ENCODE measurements around the gene PGAM5.

PGAM5 gene

DNA sequence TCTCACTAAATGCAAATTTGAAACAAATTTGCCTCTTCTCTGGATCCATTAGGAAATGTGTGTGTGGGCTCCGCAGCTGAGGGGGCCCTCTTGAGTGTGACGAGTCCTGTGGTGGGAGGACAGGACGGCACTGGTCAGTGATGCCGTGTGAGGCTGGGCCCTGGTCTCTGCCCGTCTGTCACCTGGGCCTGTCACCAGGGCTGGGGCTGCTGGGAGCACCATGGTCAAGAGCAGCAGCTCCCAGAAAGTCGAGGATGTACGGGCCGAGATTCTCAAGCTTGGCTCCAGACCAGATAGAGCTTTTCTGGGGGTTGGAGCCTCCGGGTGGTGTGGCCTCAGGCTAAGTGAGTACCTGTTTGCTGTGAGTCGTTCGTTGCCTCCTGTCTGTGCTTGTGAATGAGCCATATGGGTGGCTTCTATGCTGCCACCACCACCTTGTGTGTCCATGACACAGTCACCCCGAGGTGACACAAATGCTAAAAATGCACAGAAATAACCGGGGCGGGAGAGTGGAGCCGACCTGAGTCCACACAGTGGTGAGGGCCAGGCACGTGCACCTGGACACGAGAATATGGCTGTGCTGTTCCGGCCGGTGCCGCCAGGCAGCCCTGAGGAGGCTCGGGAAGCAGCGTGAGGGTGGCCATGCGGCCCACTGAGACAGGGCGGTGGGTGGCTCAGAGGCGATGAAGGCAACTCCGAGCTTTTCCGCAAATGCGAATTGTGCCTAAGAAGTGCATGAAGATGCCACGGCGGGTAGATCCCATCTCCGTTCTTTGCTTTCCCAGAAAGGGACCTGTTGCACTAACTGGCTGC is 8.7 kb downstream of the PGAM5 start:
- in situ Hi-C loops (cut with MboI; ENCODE audit: low sequenced_read_pairs) = no loop called here

- in situ Hi-C loops (cut with MboI; ENCODE audit: low sequenced_read_pairs) = no loop called here
Observed at GRCh38 chr12:132719954-132720324, 9.3 kb downstream of the PGAM5 start.

DNA sequence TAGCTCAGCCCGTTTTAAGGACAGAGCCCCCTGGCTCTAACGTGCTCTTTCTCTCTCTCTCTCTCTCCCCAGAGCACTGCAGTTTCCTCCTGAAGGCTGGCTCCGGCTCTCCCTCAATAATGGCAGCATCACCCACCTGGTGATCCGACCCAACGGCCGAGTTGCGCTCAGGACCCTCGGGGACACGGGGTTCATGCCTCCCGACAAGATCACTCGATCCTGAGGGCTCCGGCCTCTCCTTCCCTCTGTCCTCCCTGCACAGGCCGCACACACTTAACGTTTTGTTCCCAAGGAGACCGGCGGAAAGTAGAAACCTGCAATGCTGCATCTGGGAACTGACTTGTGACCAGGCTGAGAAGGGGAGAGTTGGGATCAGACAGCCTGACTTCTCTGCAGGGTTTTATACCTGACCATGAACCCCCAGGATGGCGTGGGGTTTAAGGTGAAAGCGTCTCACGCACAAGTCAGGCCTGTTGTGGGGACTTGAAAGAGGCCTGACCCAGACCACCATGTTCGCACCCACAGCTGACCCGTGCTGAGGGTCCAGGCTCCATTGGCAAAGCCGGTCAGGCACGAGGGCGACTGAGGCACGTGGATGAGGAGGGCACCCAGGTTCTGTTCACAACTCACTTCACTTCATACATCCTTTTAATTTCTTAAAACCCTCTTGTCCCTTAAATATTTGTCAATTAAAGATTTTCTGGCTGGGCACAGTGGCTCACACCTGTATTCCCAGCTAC is 10.1 kb downstream of the PGAM5 start:
- in situ Hi-C loops (cut with MboI; ENCODE audit: low sequenced_read_pairs) = no loop called here

DNA sequence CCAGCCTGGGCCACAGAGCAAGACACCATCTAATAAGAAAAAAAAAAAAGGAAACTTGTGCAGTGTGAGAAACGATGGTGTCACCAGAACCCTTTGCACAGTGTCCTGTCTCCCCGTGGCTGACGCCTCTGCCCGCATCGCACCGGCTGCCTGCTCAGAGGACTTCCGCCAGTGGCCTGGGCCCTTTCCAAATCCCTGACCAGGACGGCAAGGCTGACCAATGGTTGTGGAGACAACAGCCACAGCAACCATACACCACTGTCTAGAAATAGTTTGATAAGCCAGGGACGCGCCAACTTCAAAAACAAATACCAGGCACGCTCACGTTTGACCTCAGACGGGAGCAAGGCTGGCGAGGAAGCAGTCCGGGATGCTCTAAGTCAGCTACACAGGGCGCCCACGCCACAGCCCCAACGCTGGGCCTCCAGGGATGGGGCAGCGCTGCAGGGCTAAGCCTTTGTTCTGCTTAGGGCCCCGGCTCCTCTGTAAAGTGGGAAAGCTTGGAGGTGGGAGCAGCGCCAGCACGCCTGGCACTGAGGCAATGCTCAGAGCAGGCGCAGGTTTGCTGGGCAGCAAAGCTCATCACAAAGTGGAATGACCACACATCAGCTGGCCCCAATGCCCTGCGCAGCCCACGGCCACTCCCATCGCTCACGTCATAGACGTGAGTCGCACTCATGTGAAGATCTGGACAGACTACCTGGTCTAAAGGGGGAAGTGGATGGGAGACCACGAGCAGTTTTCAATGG is 12.5 kb downstream of the PGAM5 start:
- in situ Hi-C loops (cut with MboI; ENCODE audit: low sequenced_read_pairs) = no loop called here

GRCh38 chr12:132723764-132724140 is 13.1 kb downstream of the PGAM5 start:
- in situ Hi-C loops (cut with MboI; ENCODE audit: low sequenced_read_pairs) = no loop called here

- in situ Hi-C loops (cut with MboI; ENCODE audit: low sequenced_read_pairs) = no loop called here
Observed at GRCh38 chr12:132724506-132725241, 14.0 kb downstream of the PGAM5 start.

GRCh38 chr12:132726386-132726785 is 15.7 kb downstream of the PGAM5 start:
- in situ Hi-C loops (cut with MboI; ENCODE audit: low sequenced_read_pairs) = no loop called here

DNA sequence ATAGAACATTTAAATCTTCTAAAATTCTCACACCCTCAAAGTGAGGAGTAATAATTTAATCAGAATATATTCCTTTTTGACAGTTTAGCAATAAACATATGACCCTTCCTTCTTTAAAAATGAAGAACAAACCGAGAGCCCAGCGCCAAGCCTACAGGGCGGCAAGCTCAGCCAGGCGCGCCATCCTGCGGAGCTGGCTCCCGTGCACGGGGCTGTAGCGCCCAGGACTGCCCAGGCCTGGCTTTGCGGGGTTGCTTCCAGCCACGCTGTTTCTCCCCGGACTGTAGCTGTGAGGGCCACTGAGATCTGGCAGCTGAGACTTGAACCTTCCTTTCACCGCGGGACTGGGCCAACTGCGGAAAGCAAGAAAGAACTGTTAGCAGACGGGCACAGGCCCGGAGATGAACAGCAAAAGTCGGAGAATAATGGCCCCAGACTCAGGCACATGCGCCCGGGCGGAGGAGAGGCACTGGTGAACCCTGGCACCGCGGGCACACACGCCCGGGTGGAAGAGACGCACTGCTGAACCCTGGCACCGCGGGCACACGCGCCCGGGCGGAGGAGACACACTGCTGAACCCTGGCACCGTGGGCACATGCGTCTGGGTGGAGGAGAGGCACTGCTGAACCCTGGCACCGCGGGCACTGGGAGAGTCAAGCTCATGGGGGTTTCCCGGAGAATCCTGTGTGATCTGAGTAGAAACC is 16.6 kb downstream of the PGAM5 start:
- in situ Hi-C loops (cut with MboI; ENCODE audit: low sequenced_read_pairs) = no loop called here

DNA sequence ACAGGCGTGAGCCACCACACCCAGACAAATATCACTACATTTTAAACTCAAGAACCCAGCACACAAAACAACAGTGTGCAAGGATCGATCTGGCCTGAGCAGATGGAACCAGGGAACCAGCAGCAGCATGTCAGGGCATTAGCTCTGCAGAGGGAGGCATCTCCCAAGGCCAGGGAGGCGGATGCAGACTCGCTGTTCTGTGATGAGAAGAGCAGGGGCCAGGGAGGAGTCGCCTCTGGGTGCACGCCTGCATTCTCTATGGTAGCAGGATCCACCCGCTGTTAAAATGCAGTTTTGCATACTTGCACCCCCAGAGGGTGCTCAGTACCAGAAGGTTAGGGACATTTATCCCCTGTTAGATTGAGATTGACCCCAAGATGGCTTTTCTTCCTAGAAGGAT is 17.9 kb downstream of the PGAM5 start:
- in situ Hi-C loops (cut with MboI; ENCODE audit: low sequenced_read_pairs) = no loop called here

GRCh38 chr12:132729541-132730320 is 19.1 kb downstream of the PGAM5 start:
- in situ Hi-C loops (cut with MboI; ENCODE audit: low sequenced_read_pairs) = no loop called here

- in situ Hi-C loops (cut with MboI; ENCODE audit: low sequenced_read_pairs) = no loop called here
Observed at GRCh38 chr12:132730353-132730752, 19.7 kb downstream of the PGAM5 start.

- in situ Hi-C loops (cut with MboI; ENCODE audit: low sequenced_read_pairs) = no loop called here
Observed at GRCh38 chr12:132731574-132731973, 20.9 kb downstream of the PGAM5 start.

DNA sequence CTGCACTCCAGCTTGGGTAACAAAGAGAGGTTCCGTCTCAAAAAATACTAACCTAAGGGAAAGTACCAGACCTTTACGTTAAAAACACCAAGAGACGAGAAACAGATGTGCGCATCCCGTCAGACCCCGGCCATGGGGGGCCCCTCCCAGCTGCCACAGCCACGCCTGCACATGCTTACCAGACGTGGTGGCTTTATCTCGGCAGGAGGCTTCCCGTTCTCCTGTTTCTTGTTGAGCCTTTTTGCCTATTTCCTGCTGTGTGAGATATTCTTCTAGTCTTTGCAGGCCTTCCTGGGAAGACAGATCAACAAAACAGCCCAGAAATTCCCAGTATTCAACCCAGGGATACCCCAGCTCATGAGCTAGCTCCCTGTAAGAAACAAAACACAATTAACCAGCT is 23.6 kb downstream of the PGAM5 start:
- in situ Hi-C loops (cut with MboI; ENCODE audit: low sequenced_read_pairs) = no loop called here

GRCh38 chr12:132735496-132735895 is 24.9 kb downstream of the PGAM5 start:
- in situ Hi-C loops (cut with MboI; ENCODE audit: low sequenced_read_pairs) = no loop called here

DNA sequence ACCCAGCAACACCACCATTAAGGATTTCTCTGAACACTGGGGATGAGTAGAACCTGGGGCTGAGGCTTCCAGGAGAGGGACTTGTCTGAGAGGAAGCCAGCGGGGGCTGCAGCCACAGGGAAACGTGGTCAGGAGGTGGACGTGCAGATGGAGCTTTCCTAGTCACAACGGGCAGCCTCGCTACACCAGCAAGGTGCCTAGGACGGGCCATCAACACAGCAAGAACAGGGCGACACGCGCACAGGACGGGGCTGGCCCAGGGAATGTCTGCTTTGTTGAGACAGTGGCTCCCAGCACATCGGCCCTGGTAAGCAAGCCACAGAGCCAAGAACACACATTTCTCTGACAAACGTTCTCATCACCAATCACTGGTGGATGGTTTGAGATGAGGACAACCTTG is 25.7 kb downstream of the PGAM5 start:
- in situ Hi-C loops (cut with MboI; ENCODE audit: low sequenced_read_pairs) = no loop called here

DNA sequence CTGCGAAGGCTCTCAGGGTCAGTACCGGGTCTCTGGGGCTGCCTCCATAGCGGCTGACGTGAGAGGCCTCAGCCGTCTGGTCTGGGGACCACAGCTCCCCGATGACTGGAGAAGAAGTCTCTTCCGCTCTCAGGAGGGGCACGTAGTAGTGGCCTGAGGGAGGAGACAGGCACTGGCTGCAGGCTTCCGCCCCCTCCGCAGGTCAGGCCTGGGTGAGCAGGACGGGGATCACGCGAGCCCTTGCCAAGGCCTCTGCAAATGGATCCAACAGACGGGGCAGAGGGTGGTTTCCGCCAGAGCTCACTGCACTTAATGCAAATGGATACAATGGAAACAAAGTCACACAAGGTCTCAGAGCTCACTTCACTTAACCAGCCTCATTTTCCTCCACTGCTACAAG is 26.3 kb downstream of the PGAM5 start:
- in situ Hi-C loops (cut with MboI; ENCODE audit: low sequenced_read_pairs) = no loop called here

GRCh38 chr12:132739600-132740312 is 29.1 kb downstream of the PGAM5 start:
- in situ Hi-C loops (cut with MboI; ENCODE audit: low sequenced_read_pairs) = no loop called here

DNA sequence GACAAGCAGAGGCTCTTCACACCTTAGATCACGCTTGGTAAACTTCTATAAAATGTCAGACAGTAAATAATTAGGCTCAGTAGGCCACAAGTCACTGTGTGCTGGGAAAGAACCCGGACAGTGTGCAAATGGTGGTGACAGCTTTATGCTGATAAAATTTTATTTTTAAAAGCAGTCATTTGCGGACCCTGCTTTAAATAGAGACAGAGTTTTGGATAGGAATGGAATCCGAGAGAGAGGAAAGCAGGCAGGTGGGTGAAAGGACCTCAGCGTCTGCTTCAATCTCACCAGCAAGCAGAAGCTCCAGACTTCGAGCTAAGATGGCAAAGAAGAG is 29.6 kb downstream of the PGAM5 start:
- in situ Hi-C loops (cut with MboI; ENCODE audit: low sequenced_read_pairs) = no loop called here

- in situ Hi-C loops (cut with MboI; ENCODE audit: low sequenced_read_pairs) = no loop called here
Observed at GRCh38 chr12:132740652-132741051, 30.0 kb downstream of the PGAM5 start.

Data from hTERT RPE-1 (cell line).